Liver (tissue), 3 donors: ENCODE results near the gene RAB38.

Source experiments
- EGR1 ChIP-seq, 2 donors: IDR thresholded peaks; 2 replicates each; pipeline ENCODE4 v1.6.1; 2016 to 2018; ENCODE audit warnings: antibody characterized with exemption in 2 of 2, low read depth in 2 of 2
- FOXA1 ChIP-seq: IDR thresholded peaks from 2 replicates; pipeline ENCODE4 v1.6.1; 2016; ENCODE audit warnings: antibody characterized with exemption
- GABPA ChIP-seq, 2 donors: IDR thresholded peaks in 1 of 2; conservative IDR thresholded peaks in 1 of 2; 2 replicates each; pipeline ENCODE4 v1.6.1; 2016; ENCODE audit warnings: antibody characterized with exemption in 2 of 2, mild to moderate bottlenecking in 1 of 2, moderate library complexity in 1 of 2
- HNF4G ChIP-seq: IDR thresholded peaks from 2 replicates; pipeline ENCODE4 v1.6.1; 2016; ENCODE audit warnings: antibody characterized with exemption
- MAX ChIP-seq: IDR thresholded peaks from 2 replicates; pipeline ENCODE4 v1.6.1; 2016; ENCODE audit warnings: antibody characterized with exemption
- RAD21 ChIP-seq, 2 donors: IDR thresholded peaks; 2 replicates each; pipeline ENCODE4 v1.6.1; 2016; ENCODE audit warnings: antibody characterized with exemption in 2 of 2, mild to moderate bottlenecking in 2 of 2
- REST ChIP-seq: IDR thresholded peaks from 2 replicates; pipeline ENCODE4 v1.6.1; 2016; ENCODE audit warnings: antibody characterized with exemption, mild to moderate bottlenecking
- YY1 ChIP-seq: IDR thresholded peaks from 2 replicates; pipeline ENCODE4 v1.6.1; 2016; ENCODE audit warnings: antibody characterized with exemption, mild to moderate bottlenecking
- TF ChIP-seq, protein P1 (sequence below): fragments of 150-350 bp; IDR thresholded peaks from 2 replicates; pipeline ENCODE4 v1.5.1; 2017; ENCODE audit warnings: improper control_type of control experiment, low read depth, low read length; ENCODE audit not compliant: missing input control
- TF ChIP-seq, protein P2 (sequence below): IDR thresholded peaks from 2 replicates; pipeline ENCODE4 v1.6.1; 2016; ENCODE audit warnings: antibody characterized with exemption
- TF ChIP-seq, protein P3 (sequence below): IDR thresholded peaks from 2 replicates; pipeline ENCODE4 v1.6.1; 2016; ENCODE audit warnings: antibody characterized with exemption
- donor health status: healthy.
- donor health status: healthy.

DNA sequence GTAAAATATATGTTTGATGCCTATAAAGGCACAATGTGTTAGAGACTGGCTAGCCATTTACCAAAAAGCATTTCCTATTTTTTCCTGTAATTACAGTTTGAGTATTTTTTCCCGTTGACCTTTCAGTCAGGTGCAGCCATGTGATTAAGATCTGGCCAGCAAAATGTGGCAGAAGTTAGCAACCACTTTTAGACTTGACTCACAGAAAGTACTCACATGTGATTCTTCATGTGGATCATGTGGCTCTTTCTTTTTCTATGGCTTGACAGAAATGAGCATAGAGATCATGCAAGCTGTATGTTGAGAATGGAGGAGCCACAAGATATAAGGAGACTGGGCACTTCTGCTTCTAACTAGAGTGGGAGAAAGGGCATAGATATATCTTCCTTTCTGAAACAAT, 27.3 kb upstream of the RAB38 start:
- TF ChIP-seq, protein P1, sequence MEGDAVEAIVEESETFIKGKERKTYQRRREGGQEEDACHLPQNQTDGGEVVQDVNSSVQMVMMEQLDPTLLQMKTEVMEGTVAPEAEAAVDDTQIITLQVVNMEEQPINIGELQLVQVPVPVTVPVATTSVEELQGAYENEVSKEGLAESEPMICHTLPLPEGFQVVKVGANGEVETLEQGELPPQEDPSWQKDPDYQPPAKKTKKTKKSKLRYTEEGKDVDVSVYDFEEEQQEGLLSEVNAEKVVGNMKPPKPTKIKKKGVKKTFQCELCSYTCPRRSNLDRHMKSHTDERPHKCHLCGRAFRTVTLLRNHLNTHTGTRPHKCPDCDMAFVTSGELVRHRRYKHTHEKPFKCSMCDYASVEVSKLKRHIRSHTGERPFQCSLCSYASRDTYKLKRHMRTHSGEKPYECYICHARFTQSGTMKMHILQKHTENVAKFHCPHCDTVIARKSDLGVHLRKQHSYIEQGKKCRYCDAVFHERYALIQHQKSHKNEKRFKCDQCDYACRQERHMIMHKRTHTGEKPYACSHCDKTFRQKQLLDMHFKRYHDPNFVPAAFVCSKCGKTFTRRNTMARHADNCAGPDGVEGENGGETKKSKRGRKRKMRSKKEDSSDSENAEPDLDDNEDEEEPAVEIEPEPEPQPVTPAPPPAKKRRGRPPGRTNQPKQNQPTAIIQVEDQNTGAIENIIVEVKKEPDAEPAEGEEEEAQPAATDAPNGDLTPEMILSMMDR, result no peak
- TF ChIP-seq REST, result no peak
- TF ChIP-seq HNF4G, result no peak
- no peak for TF ChIP-seq EGR1 (IDR thresholded peaks at IDR 0.05; ENCODE audit: low read depth in 2 of 2)
- no peak for TF ChIP-seq RAD21 (IDR thresholded peaks at IDR 0.05)
- TF ChIP-seq, protein P2, sequence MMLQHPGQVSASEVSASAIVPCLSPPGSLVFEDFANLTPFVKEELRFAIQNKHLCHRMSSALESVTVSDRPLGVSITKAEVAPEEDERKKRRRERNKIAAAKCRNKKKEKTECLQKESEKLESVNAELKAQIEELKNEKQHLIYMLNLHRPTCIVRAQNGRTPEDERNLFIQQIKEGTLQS, result no peak
- TF ChIP-seq GABPA (IDR thresholded peaks at IDR 0.05 in 1 of 2, conservative IDR thresholded peaks at IDR 0.05 in 1 of 2), result no peak
- TF ChIP-seq YY1, result no peak
- TF ChIP-seq, protein P3, sequence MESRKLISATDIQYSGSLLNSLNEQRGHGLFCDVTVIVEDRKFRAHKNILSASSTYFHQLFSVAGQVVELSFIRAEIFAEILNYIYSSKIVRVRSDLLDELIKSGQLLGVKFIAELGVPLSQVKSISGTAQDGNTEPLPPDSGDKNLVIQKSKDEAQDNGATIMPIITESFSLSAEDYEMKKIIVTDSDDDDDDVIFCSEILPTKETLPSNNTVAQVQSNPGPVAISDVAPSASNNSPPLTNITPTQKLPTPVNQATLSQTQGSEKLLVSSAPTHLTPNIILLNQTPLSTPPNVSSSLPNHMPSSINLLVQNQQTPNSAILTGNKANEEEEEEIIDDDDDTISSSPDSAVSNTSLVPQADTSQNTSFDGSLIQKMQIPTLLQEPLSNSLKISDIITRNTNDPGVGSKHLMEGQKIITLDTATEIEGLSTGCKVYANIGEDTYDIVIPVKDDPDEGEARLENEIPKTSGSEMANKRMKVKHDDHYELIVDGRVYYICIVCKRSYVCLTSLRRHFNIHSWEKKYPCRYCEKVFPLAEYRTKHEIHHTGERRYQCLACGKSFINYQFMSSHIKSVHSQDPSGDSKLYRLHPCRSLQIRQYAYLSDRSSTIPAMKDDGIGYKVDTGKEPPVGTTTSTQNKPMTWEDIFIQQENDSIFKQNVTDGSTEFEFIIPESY, result no peak
- TF ChIP-seq FOXA1, result no peak
- no peak for TF ChIP-seq MAX
